Gastroesophageal sphincter (tissue), 3 donors: ENCODE data around the gene ID1.

ENCODE experiments used
- EP300 ChIP-seq: sonication (generic); formaldehyde crosslinking; IDR thresholded peaks from one replicate; pipeline ENCODE4 v1.6.1; 2017; ENCODE audit warnings: antibody characterized with exemption, mild to moderate bottlenecking
- TF ChIP-seq, protein P1 (sequence below), 4 experiments: fragments of 200-600 bp in 2 of 4; fragments of 450-650 bp in 2 of 4; sonication (generic) in 1 of 4; IDR thresholded peaks; one replicate each; pipeline ENCODE4 v1.5.1; 2017 to 2019; ENCODE audit warnings: antibody characterized with exemption in 4 of 4, mild to moderate bottlenecking in 2 of 4, moderate library complexity in 2 of 4

DNA sequence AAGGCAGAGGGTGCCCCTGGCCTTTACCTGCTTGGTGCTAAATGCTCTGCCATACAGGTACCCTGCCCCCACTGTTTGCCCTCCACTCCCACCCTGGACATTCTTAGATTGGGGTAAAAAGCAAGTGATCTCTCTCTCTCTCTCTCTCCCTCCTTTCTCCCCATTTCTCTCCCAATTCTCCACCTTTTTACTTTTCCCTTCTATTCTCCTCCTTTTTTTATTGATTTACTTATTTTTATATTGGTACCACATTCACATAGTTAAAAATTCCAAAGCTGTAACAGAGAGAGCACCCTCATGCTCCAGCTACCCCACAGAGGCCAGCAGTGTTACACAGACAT is 37.7 kb upstream of the ID1 start:
- TF ChIP-seq, protein P1, sequence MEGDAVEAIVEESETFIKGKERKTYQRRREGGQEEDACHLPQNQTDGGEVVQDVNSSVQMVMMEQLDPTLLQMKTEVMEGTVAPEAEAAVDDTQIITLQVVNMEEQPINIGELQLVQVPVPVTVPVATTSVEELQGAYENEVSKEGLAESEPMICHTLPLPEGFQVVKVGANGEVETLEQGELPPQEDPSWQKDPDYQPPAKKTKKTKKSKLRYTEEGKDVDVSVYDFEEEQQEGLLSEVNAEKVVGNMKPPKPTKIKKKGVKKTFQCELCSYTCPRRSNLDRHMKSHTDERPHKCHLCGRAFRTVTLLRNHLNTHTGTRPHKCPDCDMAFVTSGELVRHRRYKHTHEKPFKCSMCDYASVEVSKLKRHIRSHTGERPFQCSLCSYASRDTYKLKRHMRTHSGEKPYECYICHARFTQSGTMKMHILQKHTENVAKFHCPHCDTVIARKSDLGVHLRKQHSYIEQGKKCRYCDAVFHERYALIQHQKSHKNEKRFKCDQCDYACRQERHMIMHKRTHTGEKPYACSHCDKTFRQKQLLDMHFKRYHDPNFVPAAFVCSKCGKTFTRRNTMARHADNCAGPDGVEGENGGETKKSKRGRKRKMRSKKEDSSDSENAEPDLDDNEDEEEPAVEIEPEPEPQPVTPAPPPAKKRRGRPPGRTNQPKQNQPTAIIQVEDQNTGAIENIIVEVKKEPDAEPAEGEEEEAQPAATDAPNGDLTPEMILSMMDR (IDR thresholded peaks at IDR 0.05), result no peak
- TF ChIP-seq EP300, result no peak
